ENCODE measurements around the gene NYAP2.

Gene NYAP2

GRCh38 chr2:225559072-225559415, 159.5 kb downstream of the NYAP2 start:
- Histone ChIP-seq H3K27me3 (ENCODE audit: insufficient read depth, low read length) (no peaks in the 10 kb centered on the region), H3K9me2 (ENCODE audit: low read depth, low read length) (no peaks in the 10 kb centered on the region), H3K79me2 (ENCODE audit: insufficient read depth, low read length) (no peaks in the 10 kb centered on the region), H3K27ac (ENCODE audit: low read depth, low read length, poor library complexity, severe bottlenecking) (no peak overlapping the region), H3K36me3 (ENCODE audit: insufficient read depth, low read length) (no peaks in the 10 kb centered on the region), H3K9ac (ENCODE audit: low read length) (no peak overlapping the region), H3K4me2 (ENCODE audit: low read length) (no peak overlapping the region), H4K20me1 (ENCODE audit: insufficient read depth, low read length) (no peaks in the 10 kb centered on the region), H2AFZ (ENCODE audit: low read length) (no peak overlapping the region), H3K4me3 (ENCODE audit: low read depth, low read length, poor library complexity, severe bottlenecking) (no peak overlapping the region), H3F3A (ENCODE audit: insufficient read depth, low read length) (no peaks in the 10 kb centered on the region), H3K4me1 (ENCODE audit: insufficient read depth, low read length, severe bottlenecking) (no peaks in the 10 kb centered on the region), H3K9me3 (ENCODE audit: low read length) (no peaks in the 10 kb centered on the region)
- TF ChIP-seq CTCF (IDR thresholded peaks at IDR 0.05; ENCODE audit: low read length) (no peak), EZH2 (IDR thresholded peaks at IDR 0.05; ENCODE audit: borderline replicate concordance, low read length) (no peak)

- Histone ChIP-seq H3K36me3 (ENCODE audit: insufficient read depth, low read length) (no peaks in the 10 kb centered on the region), H3K4me2 (ENCODE audit: low read length) (no peak overlapping the region), H3K4me1 (ENCODE audit: insufficient read depth, low read length, severe bottlenecking) (no peaks in the 10 kb centered on the region), H3K27me3 (ENCODE audit: insufficient read depth, low read length) (no peaks in the 10 kb centered on the region), H3F3A (ENCODE audit: insufficient read depth, low read length) (no peaks in the 10 kb centered on the region), H3K9ac (ENCODE audit: low read length) (no peak overlapping the region), H2AFZ (ENCODE audit: low read length) (no peak overlapping the region), H3K27ac (ENCODE audit: low read depth, low read length, poor library complexity, severe bottlenecking) (no peak overlapping the region), H3K9me3 (ENCODE audit: low read length) (no peaks in the 10 kb centered on the region), H3K79me2 (ENCODE audit: insufficient read depth, low read length) (no peaks in the 10 kb centered on the region), H3K9me2 (ENCODE audit: low read depth, low read length) (no peaks in the 10 kb centered on the region), H3K4me3 (ENCODE audit: low read depth, low read length, poor library complexity, severe bottlenecking) (no peak overlapping the region), H4K20me1 (ENCODE audit: insufficient read depth, low read length) (no peaks in the 10 kb centered on the region)
- no peak for TF ChIP-seq EZH2 (IDR thresholded peaks at IDR 0.05; ENCODE audit: borderline replicate concordance, low read length)
- TF ChIP-seq CTCF (IDR thresholded peaks at IDR 0.05; ENCODE audit: low read length), result no peak
These were observed 167.3 kb downstream of the NYAP2 start for GRCh38 chr2:225566798-225567197.

- no peaks in the 10 kb centered on the region for H3K9me3 ChIP-seq (ENCODE audit: low read length)
- H3K4me1 ChIP-seq (ENCODE audit: insufficient read depth, low read length, severe bottlenecking), result no peaks in the 10 kb centered on the region
- H3K9me2 ChIP-seq (ENCODE audit: low read depth, low read length), result no peaks in the 10 kb centered on the region
- H3K4me2 ChIP-seq (ENCODE audit: low read length), result no peak overlapping the region
- H3K79me2 ChIP-seq (ENCODE audit: insufficient read depth, low read length), result no peaks in the 10 kb centered on the region
- no peaks in the 10 kb centered on the region for H3F3A ChIP-seq (ENCODE audit: insufficient read depth, low read length)
- H3K36me3 ChIP-seq (ENCODE audit: insufficient read depth, low read length), result no peaks in the 10 kb centered on the region
- no peak overlapping the region for H3K27ac ChIP-seq (ENCODE audit: low read depth, low read length, poor library complexity, severe bottlenecking)
- no peaks in the 10 kb centered on the region for H4K20me1 ChIP-seq (ENCODE audit: insufficient read depth, low read length)
- TF ChIP-seq CTCF (IDR thresholded peaks at IDR 0.05; ENCODE audit: low read length) (no peak), EZH2 (IDR thresholded peaks at IDR 0.05; ENCODE audit: borderline replicate concordance, low read length) (no peak)
- no peaks in the 10 kb centered on the region for H3K27me3 ChIP-seq (ENCODE audit: insufficient read depth, low read length)
- no peak overlapping the region for H3K4me3 ChIP-seq (ENCODE audit: low read depth, low read length, poor library complexity, severe bottlenecking)
- no peak overlapping the region for H2AFZ ChIP-seq (ENCODE audit: low read length)
- no peak overlapping the region for H3K9ac ChIP-seq (ENCODE audit: low read length)
These were observed 170.5 kb downstream of the NYAP2 start for GRCh38 chr2:225569995-225570394.
